Skin of body (tissue), 3 donors: ENCODE measurements around the gene HNRNPA1. TPM values are rescaled to one million over a fixed set of nuclear protein-coding genes. Genes with fewer than 3 reads are reported as not detected.

ENCODE experiments used
- DNase-seq: peaks from one replicate; lab custom pipeline; 2025; lab: John Stamatoyannopoulos, UW
- small RNA-seq: library from RNA; depleted of rRNA; stranded (forward); fragments of <200 nt; gene quantifications from one replicate; pipeline ENCODE3, GENCODE V24; 2014; ENCODE audit warnings: low replicate concordance
- total RNA-seq: library from RNA; depleted of rRNA; stranded (reverse); fragments of >200 nt; gene quantifications from one replicate; pipeline ENCODE4 v1.2.3, GENCODE V29; 2014

HNRNPA1 gene
- total RNA-seq, 1 donor from 2014 or later = 745 TPM

DNA sequence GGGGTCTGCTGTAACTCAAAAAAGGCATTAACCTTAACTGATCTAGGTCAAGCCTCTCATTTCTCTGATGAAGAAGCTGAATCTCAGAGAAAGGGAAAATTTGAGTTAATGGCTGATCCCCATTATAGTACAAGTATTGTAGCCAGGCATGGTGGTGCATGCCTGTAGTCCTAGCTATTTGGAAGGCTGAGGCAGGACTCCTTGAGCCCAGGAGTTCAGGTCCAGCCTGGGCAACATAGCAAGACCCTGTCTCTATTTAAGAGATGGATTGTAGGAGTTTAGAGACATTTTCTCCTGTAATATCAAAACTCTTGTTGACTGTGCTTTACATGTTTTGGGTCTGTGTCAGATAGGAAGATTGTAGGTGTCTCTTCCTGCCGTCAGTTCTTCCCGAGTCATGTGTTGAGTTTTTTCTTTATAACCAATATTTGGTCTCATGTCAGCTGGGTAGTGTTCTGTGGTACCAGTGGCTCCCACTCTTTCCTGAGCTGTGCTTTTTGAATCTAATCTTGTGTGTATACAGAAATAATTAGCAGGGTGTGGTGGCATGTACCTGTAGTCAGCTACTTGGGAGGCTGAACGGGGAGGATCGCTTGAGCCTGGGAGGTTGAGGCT lies 53.0 kb downstream of the HNRNPA1 start:
- no peak for DNase-seq

Small RNA genes within 50 kb of the gene (small RNA-seq; reads per million reads assigned to genes)
- gene RN7SL390P (not detected), gene RNU6-950P (not detected)

Other genes starting within 250 kb of the HNRNPA1 start
- gene HOXC5, start 247.7 kb upstream of the HNRNPA1 start, total RNA-seq = 1.4 TPM
- gene HOXC4, start 226.9 kb upstream of the HNRNPA1 start, total RNA-seq = 3.6 TPM
- gene SMUG1, start 91.7 kb upstream of the HNRNPA1 start, total RNA-seq = 20.9 TPM
- gene CBX5, start 604 bp upstream of the HNRNPA1 start, total RNA-seq = 47.6 TPM
- gene NFE2, start 20.3 kb downstream of the HNRNPA1 start, total RNA-seq = 5.7 TPM
- 65.3 TPM for gene COPZ1, start 44.4 kb downstream of the HNRNPA1 start, total RNA-seq
- 0.79 TPM for gene GPR84, start 83.8 kb downstream of the HNRNPA1 start, total RNA-seq
- gene ZNF385A, start 104.0 kb downstream of the HNRNPA1 start, total RNA-seq = 10.5 TPM
- 52.3 TPM for gene ITGA5, start 138.5 kb downstream of the HNRNPA1 start, total RNA-seq
- not detected for gene GTSF1, start 192.9 kb downstream of the HNRNPA1 start, total RNA-seq
- 14.5 TPM for gene NCKAP1L, start 217.0 kb downstream of the HNRNPA1 start, total RNA-seq